Measurements from ENCODE around the gene KRTAP2-4. TPM values are rescaled to one million over a fixed set of nuclear protein-coding genes. Genes with fewer than 3 reads are reported as not detected.
"Not testable (repeated sequence)": the region's sequence is repeated elsewhere in the genome, so short reads cannot be mapped to it uniquely, and the experiment has no call there.

Gene KRTAP2-4
- total RNA-seq, 1 experiment from 2014 or later, result not detected

DNA sequence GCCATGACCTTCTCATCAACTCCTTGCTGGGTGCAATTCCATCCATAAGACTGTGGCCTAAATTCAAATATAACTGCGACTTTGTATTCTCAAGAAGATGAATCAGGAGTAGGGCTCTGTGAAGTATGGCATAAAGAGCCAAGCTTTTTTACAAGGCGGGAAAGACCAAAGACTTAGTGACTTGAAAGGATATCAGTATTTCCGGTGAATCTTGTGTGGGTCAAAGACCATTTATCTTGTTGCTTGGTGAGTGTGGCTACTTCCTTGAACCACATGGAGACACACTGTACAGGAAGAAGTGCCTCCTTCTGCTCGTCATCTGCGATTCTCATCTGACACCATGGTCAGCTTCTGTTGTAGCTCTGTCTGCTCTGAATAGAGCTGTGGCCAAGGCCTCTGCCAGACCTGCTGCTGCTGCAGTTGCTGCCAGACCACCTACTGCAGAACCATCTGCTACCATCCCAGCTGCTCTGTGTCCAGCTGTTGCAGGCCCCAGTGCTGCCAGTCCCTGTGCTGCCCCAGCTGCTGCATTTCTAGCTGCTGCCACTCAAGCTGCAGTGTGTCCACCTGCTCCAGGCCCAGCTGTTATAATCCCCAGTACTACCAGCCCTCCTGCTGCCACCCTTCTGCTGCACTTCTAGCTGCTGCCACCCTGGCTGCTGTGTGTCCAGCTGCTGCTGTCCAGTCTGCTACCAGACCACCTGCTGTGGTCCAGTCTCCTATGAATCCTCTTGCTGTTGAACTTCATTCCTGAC lies 6.1 kb upstream of the KRTAP2-4 start:
- DNase-seq, result no peak
- Histone ChIP-seq H3K79me2 (ENCODE audit: low read depth) (no peaks in the 10 kb centered on the region), H3K4me2 (no peak overlapping the region), H4K20me1 (ENCODE audit: insufficient read depth) (no peaks in the 10 kb centered on the region), H3K4me1 (replicated peaks; ENCODE audit: insufficient read depth) (peaks cover 2% of the 10 kb centered on the region; the same call in 1 of the 2 replicates), H3K27me3 (ENCODE audit: insufficient read depth, low read depth) (no peaks in the 10 kb centered on the region), H3K27ac (no peak overlapping the region), H2AFZ (no peak overlapping the region), H3K9me3 (ENCODE audit: insufficient read depth, low read depth) (peaks cover 3% of the 10 kb centered on the region; the same call in 1 of the 2 replicates), H3K36me3 (ENCODE audit: low read depth) (no peaks in the 10 kb centered on the region), H3K9me2 (ENCODE audit: insufficient read depth) (no peaks in the 10 kb centered on the region), H3K4me3 (no peak overlapping the region), H3F3A (ENCODE audit: insufficient read depth, low read depth) (no peaks in the 10 kb centered on the region)
- intact Hi-C loops (cut with micrococcal nuclease; ENCODE audit: unreplicated experiment), result no loop called here
- BruUV-seq (replicated peaks), result no TSS peak
- TF ChIP-seq CTCF (conservative IDR thresholded peaks at IDR 0.05), result no peak
- TF ChIP-seq EZH2 (IDR thresholded peaks at IDR 0.05; ENCODE audit: low read depth), result no peak
- CTCF ChIA-PET, result no interaction called here
- POLR2A ChIA-PET (ENCODE audit: unreplicated experiment), result interaction anchor here (0.7 kb wide), 1 partner anchor 23 kb away, joined by 3 read pairs; no protein-coding TSS in a partner anchor

- H3K4me2 ChIP-seq, result no peak overlapping the region
- H2AFZ ChIP-seq, result no peak overlapping the region
- H3K27ac ChIP-seq, result no peak overlapping the region
- peaks cover 18% of the 10 kb centered on the region for H3K4me1 ChIP-seq (replicated peaks; ENCODE audit: insufficient read depth)
- no peak overlapping the region for H3K4me3 ChIP-seq
- no TSS peak for BruUV-seq (replicated peaks)
- no peaks in the 10 kb centered on the region for H3K36me3 ChIP-seq (ENCODE audit: low read depth)
- DNase-seq, result no peak
- H3F3A ChIP-seq (ENCODE audit: insufficient read depth, low read depth), result peaks cover 5% of the 10 kb centered on the region; the same call in 1 of the 2 replicates
- no peaks in the 10 kb centered on the region for H3K27me3 ChIP-seq (ENCODE audit: insufficient read depth, low read depth)
- no peaks in the 10 kb centered on the region for H4K20me1 ChIP-seq (ENCODE audit: insufficient read depth)
- intact Hi-C loops (cut with micrococcal nuclease; ENCODE audit: unreplicated experiment), result loop anchor here (10.0 kb wide), 1 partner anchor 476 kb away; no protein-coding TSS in a partner anchor
- CTCF ChIA-PET, result no interaction called here
- no peaks in the 10 kb centered on the region for H3K79me2 ChIP-seq (ENCODE audit: low read depth)
- POLR2A ChIA-PET (ENCODE audit: unreplicated experiment), result no interaction called here
- TF ChIP-seq CTCF (conservative IDR thresholded peaks at IDR 0.05), result no peak
- no peak for TF ChIP-seq EZH2 (IDR thresholded peaks at IDR 0.05; ENCODE audit: low read depth)
- no peaks in the 10 kb centered on the region for H3K9me2 ChIP-seq (ENCODE audit: insufficient read depth)
- H3K9me3 ChIP-seq (ENCODE audit: insufficient read depth, low read depth), result no peaks in the 10 kb centered on the region
Measured at GRCh38 chr17:41069031-41069430, 3.4 kb upstream of the KRTAP2-4 start.

DNA sequence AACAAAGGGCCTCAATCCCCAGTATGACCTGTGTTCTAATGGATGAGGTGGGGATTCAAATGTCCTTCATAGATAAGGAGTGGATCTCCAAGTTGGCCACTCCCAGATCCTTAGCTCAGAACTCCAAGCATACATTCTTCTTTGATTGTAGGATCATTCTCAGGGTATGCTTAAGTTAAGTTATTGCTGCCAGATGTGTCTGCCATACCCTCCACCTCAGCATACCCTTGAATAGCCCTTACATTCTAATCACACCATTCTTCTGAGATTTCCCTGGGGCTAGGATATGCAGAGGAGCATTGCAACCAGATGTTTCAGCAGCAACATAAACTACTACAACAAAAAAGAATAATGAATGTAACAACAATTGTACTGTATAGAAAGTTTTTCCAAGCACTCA lies 1.6 kb upstream of the KRTAP2-4 start:
- Histone ChIP-seq H3K36me3 (ENCODE audit: low read depth) (no peaks in the 10 kb centered on the region), H3K4me2 (no peak overlapping the region), H3F3A (ENCODE audit: insufficient read depth, low read depth) (peaks cover 5% of the 10 kb centered on the region; the same call in 1 of the 2 replicates), H3K27ac (no peak overlapping the region), H3K4me3 (no peak overlapping the region), H3K4me1 (replicated peaks; ENCODE audit: insufficient read depth) (peaks cover 21% of the 10 kb centered on the region), H3K79me2 (ENCODE audit: low read depth) (no peaks in the 10 kb centered on the region), H3K9me2 (ENCODE audit: insufficient read depth) (no peaks in the 10 kb centered on the region), H4K20me1 (ENCODE audit: insufficient read depth) (no peaks in the 10 kb centered on the region), H3K9me3 (ENCODE audit: insufficient read depth, low read depth) (no peaks in the 10 kb centered on the region), H3K27me3 (ENCODE audit: insufficient read depth, low read depth) (no peaks in the 10 kb centered on the region), H2AFZ (no peak overlapping the region)
- POLR2A ChIA-PET (ENCODE audit: unreplicated experiment), result no interaction called here
- TF ChIP-seq EZH2 (IDR thresholded peaks at IDR 0.05; ENCODE audit: low read depth) (no peak), CTCF (conservative IDR thresholded peaks at IDR 0.05) (no peak)
- CTCF ChIA-PET, result no interaction called here
- BruUV-seq (replicated peaks), result no TSS peak
- no peak for DNase-seq
- intact Hi-C loops (cut with micrococcal nuclease; ENCODE audit: unreplicated experiment), result loop anchor here (10.0 kb wide), 1 partner anchor 478 kb away; no protein-coding TSS in a partner anchor

GRCh38 chr17:41065016-41065689 lies 526 bp downstream of the KRTAP2-4 start:
- H3K36me3 ChIP-seq (ENCODE audit: low read depth); H3K4me2 ChIP-seq; CTCF ChIA-PET; H3K4me3 ChIP-seq; H4K20me1 ChIP-seq (ENCODE audit: insufficient read depth); H3K27ac ChIP-seq; BruUV-seq (replicated peaks); H3K79me2 ChIP-seq (ENCODE audit: low read depth); H3K9me2 ChIP-seq (ENCODE audit: insufficient read depth); H2AFZ ChIP-seq; H3K27me3 ChIP-seq (ENCODE audit: insufficient read depth, low read depth); H3K9me3 ChIP-seq (ENCODE audit: insufficient read depth, low read depth): not testable (repeated sequence)
- intact Hi-C loops (cut with micrococcal nuclease; ENCODE audit: unreplicated experiment), result loop anchor here (10.0 kb wide), 1 partner anchor 480 kb away; no protein-coding TSS in a partner anchor
- peaks cover 13% of the 10 kb centered on the region for H3F3A ChIP-seq (ENCODE audit: insufficient read depth, low read depth)
- POLR2A ChIA-PET (ENCODE audit: unreplicated experiment), result interaction anchor here (0.6 kb wide), 1 partner anchor 500 kb away, joined by 3 read pairs; no protein-coding TSS in a partner anchor
- DNase-seq, result peak in 1 of 2 experiments; percentile 34
- H3K4me1 ChIP-seq (replicated peaks; ENCODE audit: insufficient read depth), result peaks cover 40% of the 10 kb centered on the region
